GM19025 (cell line): ENCODE measurements around the gene ANKRD10.
A peak's percentile ranks its signal among the peaks of the same experiment; 100 is the strongest.

Experiments
- ATAC-seq: cut with Tn5 transposase; IDR thresholded peaks from one replicate; pipeline ENCODE4 v1.9.1; 2021; ENCODE audit warnings: mild to moderate bottlenecking, low read depth, moderate library complexity; ENCODE audit not compliant: unreplicated experiment

The ANKRD10 gene

DNA sequence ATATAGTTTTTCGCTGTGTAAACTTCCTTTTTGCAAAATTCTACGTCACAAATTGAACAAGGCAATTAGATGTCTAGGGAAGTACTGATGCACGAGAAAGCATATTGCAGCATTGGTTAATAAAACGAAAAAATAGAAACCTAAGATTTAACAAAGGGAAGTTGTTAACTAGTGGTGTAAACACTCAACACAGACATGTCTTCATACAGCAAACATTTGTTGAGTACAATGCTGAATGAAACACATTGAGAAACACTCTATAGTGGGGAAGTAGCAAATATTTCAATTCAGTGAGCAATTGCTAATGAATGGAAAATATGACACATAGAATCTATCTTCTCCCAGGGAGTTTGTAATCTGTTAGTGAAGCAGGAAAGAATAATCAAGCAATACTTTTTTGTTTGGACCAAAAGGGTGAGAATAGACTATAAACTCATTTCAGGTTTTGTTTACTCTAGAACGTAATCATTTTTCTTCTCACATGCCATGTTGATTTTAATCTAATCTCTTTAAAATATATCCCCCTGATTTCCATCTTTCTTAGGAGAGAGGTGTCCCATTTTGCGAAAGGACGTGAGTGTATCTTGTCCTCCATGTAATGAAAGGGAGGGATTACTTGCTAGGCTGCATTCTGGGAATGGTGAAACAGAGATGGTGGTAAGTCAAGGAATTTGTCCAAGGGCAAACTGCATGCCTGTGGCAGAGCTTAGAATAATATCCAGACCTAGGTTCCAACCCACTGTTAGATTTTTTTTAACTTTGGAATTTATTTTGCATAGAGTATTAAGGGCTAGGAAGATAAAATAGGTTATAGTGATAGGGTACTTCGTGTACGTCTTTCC lies 1.7 kb upstream of the ANKRD10 start:
- ATAC-seq: no peak

DNA sequence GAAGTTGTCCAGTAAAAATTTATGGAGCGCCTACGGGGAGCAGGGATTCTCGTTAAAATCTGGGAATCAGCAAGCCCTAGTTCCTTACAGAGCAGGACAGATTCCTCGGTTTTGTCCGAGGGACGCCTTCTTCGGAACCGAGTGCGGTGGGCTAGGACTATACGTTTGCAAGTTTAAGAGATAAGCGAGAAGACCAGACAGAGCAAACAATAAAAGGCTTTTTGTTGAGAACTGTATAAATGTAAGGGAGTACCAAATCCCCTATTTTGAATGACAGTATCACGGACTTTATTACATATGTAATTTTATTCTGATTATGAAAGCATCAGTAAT lies 971 bp upstream of the ANKRD10 start:
- ATAC-seq: no peak

DNA sequence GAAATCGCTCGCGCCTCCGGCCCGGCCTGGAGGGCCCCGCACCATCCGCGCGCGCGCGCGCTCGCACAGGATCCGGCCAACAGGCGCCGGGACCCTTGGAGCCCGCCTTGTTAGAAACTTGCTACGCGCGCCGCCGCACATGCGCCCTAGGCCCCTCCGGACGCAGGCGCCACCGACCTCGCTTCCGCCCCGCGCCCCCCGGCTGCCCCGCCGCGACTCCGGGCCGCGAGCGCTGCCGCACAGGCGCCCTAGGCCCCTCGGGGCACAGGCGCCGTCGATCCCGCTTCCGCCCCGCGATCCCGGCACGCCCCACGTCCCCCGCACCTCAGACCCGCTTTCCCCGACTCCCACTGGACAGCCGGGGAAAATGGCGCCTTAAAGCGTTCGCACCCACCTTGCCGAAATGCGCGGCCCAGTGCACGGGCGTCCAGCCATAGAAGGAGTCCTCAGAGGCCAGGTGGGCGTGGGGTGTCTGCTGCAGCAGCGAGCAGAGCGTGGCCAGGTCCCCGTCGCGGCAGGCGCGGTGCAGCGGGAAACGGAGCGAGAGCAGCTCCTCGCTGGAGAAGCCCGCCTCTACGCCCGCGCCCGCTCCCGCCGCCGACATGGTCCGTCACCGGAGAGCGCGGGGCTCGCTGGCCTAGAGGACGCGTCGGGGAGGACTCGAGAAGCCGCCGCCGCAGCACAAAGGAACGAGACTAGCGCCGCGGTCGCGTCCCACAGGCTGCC lies 375 bp downstream of the ANKRD10 start:
- ATAC-seq: peak; percentile 22

DNA sequence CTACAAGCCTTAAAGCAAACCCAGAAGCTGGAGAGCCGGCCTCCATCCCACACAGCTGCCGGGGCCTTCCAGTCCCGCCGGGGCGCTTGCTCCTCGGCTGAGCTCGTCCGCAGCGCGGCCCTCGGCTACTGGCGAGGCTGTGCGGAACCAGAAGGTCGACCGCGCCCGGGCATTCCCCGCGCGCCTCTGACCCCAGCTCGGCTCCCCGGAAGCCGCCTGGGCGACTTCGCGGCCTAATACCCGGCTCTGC lies 863 bp downstream of the ANKRD10 start:
- no peak for ATAC-seq

DNA sequence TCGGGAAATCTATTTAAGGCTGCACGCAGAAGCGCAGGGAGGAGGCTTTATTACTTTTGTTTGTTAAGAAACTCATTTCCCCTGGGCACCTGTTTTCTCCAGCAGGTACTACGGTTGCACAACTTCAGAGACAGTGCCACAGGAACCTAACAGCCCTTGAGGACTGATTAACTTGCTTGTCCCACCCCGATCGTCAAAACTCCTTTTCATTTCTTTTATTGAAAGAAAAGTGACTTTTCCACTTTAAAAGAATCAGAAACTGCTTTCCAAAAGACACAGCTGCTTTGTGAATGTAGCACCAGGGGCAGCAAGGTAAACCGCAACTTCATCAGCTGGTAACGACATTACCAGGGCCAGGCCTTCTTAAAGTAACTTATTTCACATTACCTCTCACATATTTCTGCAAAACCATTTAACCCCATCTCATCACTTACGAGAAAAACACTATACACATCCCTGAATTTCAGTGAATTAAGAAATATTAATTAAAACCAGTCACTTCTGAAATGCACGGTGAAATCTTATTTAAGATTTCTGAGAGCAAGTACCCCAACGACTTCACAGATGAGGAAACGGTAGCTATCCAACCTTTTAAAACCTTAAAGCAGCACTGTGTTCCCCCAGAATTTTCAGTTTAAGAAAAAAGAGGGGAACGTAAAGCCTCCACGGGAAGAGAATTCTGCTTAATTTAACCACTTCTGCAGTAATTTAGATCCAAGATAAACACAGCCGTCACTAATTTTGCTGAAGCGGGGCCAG lies 1.4 kb downstream of the ANKRD10 start:
- no peak for ATAC-seq

DNA sequence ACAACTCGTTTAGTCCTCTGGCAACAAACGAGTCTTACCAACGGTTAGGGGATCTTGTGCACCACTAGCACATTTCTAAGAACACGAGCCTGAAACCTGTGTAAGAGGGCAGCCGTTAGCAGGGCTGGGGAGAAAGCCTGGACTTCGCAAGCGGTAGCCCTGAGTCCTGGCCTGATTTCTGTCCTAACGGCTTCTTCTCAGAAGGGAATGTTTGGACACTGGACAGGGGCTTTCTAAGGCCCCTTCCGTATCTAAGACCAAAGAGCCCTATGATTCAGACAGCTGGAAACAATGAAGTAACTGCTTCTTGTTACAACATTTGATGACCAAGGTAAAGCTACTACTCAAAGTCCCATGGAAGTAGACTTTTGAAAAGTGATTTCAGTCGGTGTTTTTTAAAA lies 2.2 kb downstream of the ANKRD10 start:
- no peak for ATAC-seq

DNA sequence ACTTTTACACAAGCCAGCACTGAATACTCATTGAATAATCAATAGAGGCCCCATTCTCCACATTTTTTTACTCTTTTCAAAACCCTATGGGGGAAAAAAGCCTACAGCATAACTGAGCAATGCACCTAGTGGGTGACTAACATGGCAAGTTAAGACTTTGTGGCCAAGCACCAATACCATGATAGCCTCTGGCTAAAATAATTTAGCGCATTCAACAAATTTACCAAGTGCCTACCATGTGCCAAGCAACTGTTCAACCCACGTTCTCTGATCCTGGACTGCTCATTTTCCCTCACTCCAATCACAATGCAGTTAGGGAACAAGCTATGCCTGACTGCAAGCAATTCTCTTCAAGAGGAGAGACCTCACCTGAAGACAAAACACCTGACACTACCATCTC lies 3.0 kb downstream of the ANKRD10 start:
- no peak for ATAC-seq

DNA sequence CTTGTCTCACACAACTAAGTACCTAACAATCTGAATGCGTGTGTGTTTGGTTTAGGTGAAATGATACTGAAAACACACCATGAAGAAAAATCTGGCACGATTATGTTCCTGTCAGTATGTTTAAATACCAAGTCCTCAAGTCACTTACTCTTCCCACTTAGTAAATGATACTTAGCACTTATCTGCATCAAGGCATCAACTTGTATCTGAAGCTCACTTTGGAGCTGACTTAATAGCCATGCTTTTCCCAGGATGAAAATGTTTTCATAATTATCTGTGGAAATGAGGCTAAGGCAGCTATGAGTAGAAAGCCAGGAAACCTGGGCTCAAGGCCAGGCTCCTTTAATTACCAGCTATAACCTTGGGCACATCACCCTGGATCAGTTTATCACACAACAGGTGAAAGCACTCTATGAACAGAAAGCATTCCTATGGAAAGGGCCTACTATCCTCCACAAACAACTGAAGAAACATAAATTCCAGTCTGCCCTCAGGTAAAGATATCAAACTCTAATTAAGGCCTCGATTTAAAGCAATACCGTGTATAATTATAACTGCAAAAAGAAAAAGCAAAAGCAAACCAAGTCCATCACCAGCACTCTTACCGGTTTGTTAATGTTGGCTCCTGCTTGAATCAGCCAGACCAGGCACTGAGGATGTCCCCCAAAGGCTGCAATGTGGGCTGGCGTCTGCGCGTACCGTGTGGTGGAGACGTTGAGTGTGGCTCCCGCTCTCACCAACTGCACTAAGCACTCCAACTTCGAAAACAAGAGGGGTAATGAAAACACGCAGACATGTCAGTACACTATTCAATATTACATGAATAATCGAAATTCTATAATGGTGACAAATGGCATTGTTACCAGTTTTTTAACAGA lies 4.6 kb downstream of the ANKRD10 start:
- no peak for ATAC-seq

DNA sequence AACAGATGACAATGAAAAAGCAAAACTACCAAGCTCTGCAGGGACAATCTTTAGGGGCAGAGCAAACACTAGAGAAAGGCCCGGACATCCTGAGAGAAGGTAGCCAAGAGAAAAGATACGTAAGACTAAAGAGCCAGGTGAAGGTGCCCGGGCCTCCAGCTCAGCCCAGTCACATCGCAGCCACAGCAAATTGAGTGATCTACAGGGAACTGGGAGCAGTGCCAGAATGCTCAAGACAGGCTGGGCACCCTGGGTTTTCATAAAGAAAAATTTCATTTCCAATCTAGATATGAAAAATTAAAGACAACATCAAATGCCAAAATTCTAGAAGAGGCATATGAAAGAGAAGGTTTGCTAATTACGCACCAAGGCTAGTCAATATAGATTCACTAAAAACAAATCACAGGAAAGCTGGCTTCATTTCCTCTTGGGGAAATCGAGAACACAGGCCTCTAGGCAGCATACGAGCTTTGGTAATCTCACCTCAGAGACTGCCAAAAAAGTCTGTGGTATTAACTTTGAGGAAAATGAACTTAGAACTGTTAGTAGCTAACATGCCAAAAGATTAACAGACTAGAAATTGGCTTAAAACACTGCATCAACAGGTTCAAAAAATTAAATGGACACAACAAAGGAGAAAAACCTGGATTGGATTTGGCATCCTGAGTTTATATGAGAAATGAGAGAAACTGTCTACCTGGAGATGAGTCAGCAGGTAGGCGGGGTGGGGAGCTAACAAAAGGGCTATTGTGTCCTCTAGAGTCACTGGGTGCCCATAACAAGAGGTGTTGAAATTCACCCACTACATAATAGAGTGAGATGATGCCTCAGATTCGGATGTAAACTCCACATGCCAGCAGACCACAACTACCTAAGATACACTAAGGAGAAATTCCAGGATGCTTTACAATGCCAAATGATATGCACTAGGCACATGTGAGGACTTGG lies 6.6 kb downstream of the ANKRD10 start:
- ATAC-seq: no peak

DNA sequence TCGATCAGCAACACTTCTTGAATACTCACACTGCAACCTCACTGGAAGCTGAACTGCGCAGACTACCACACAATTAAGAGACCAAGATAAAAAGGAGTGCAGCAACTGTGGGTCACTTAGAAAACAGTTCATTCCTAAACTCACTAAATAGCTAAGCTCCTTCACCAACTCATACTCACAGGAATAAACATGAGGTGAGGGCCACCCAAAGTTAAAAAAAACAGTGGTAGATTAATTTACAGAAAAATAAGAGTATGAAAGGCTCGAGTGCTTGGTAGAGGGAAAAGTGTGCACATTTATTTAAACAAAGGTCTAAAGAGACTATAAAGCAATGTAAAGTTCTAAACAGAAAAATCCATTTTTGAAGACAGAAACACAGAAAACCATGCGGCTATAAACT lies 7.6 kb downstream of the ANKRD10 start:
- no peak for ATAC-seq

DNA sequence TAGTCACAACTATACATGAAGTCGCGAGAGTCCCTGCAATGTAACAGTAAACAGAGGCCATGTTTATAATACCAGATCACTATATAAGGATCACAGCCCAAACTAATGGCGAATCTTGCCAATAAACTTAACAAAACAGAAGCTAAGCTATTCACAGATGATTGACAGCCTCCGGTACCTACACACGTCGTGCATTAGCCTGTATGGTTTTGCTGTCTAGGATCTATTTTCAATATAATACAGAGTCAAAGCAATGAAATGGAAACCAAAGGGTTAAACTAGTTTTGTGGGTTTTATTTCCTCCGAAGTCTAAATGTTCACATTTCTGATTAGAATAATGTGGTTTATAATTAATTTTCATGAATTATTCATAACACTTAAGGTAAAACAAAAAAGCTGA lies 10.1 kb downstream of the ANKRD10 start:
- ATAC-seq: no peak

DNA sequence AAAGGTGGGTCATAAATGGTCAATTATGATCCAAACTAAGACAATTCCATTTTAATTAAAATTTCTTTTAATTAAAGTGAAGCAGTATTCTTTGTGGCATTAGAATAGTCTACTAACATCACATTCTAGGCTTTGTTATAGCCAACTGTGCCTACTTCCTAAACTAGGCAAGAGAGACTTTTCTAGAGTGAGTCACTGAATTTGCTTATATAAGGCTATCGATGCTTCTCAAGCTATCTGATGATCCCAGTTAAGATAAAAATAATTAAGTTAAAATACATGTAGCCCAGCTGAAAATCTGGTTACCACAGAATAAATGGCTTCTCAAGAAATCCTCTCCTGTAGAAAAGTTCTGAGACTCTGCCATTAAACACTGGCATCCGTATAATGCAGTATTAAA lies 12.5 kb downstream of the ANKRD10 start:
- ATAC-seq: no peak

DNA sequence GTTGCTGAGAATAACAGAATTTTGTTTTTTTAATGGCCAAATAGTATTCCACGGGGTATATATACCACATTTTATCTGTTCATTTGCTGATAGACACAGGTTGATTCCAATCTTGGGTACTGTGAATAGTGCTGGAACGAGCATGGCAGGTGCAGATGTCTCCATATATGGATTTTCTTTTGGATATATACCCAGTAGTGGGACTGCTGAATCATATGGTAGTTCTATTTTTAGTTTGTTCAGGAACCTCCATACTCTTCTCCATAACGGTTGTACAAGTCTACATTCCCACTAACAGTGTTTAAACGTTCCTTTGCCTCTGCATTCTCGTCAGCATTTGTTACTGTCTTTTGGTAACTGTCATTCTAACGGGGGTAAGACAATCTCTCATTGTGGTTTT lies 17.3 kb downstream of the ANKRD10 start:
- ATAC-seq: no peak

DNA sequence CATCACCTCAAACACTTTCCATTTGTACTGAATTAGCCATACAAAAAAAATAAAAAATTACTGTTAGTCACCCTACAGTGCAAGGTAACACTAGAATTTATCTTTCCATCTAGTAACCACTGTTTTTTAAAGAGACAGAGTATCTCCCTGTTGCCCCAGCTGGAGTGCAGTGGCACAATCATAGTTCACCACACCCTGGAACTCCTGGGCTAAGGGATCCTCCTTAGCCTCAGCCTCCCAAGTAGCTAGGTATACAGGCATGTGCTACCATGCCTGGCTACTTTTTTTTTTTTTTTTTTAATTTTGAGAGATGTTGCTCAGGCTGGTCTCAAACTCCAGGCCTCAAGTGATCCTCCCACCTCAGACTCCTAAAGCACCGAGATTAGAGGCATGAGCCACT lies 17.9 kb downstream of the ANKRD10 start:
- ATAC-seq: no peak

DNA sequence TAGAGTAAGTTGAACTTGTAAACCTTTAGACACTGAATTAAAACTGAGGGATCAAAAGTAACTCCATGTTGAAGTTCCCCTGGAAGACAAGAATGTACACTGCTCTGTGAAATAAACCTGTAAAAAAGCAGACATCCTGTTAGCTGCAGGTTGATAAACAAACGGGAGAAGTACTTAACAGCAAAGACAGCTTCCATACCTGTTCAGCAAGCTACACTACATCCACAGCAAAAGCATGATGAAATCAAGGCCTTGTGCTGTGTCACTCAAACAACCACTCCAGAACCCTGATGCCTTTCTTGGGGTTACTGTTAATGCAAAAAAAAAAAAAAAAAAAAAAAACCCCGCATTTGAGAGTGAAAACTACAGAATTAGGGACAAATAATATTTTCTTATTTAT lies 20.8 kb downstream of the ANKRD10 start:
- ATAC-seq: no peak

DNA sequence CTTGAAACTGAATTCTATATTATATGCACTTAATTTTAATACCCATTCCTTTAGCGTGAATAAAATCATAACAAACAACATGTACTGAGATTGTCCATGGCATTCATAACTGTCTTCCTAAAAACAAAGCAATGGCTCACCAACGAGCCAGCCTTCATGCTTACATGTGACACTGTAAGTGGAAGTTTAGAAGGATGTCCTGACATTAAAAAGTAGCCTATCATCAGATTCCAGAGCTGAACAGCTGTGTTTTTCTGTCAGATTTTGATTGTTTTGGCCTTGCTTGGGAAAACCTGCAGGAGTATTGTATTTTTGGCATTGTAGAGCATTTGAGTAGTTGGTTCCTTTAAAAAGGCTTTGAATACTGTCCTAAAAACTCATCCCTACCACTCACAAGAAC lies 21.3 kb downstream of the ANKRD10 start:
- ATAC-seq: no peak

DNA sequence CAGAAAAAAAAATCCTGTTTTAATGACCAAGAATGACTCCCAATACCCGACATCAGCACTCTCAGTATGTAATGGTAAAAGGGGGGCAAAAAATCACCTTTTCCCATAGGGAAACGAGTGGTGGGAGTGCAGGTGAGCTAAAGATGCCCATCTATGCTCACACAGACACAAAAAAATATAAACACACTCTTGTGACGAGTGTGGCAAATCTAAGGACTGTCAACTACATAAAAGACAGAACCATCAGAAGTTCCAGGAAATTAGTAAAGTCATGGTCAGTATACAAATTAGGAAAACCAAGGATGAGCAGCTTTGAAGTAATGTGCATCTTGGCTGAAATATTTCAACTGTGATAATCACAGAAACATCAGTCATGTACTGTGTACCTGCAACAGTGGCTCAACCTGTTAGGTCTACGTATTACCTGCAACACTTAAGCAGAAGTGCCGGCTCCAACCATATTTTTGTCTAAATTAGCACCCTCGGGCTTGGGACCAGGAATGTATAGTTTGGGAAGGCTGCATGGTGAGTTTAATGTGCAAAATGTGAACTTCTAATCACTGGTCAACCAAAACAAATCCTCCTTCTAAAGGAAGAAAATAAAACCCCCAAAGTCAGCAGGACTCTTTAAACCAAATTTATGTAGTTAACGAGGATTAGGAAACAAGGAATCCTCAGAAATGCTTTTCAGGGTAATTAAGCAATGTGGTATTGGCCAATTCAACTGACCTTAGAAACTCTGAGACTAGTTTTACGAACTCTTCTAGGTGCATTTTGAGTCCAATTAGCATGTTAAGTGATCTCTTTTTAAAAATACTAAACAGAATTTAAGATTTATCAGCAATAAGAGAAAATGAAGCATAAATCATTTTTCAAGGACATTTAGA lies 24.3 kb downstream of the ANKRD10 start:
- no peak for ATAC-seq

DNA sequence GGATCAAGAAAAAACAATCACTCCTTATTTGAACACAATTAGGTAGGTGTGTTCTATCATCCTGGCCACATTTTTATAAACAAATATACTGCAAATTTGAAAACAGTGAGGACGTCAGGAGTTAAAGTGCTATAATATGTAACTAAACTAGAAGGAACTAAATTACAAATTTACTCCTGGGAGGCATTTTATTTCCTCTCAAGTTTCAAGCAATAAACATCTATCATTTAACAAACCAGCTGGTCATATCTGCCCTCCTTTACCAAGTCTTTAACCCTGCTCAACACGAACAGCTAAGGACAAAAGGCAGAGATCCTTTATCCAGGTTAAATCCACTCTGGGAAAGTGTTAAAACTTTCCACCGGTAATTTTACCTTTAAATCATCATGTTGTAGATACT lies 26.5 kb downstream of the ANKRD10 start:
- ATAC-seq: no peak
